Right atrium auricular region (tissue), 2 donors: Measurements from ENCODE around the gene ANKRD39. TPM values are rescaled to one million over a fixed set of nuclear protein-coding genes. Genes with fewer than 3 reads are reported as not detected.
A peak's percentile ranks its signal among the peaks of the same experiment; 100 is the strongest.

Source experiments
- DNase-seq: peaks from one replicate; pipeline ENCODE4 v3.0.0-alpha.2; 2019; ENCODE audit warnings: low spot score
- H3K27ac ChIP-seq, 2 donors: fragments of 200-600 bp; sonication (generic); 1 replicate in 1 of 2; 2 replicates in 1 of 2; pipeline ENCODE4 v1.5.1; 2016 to 2019
- H3K27me3 ChIP-seq, 2 donors: fragments of 200-600 bp; sonication (generic); one replicate each; pipeline versions ENCODE4 v1.5.1 to v1.6.0; 2017 to 2019
- H3K36me3 ChIP-seq: fragments of 200-600 bp; sonication (generic); one replicate; pipeline ENCODE4 v1.5.1; 2016
- H3K4me1 ChIP-seq, 2 donors: fragments of 200-600 bp; sonication (generic); one replicate each; pipeline versions ENCODE4 v1.5.1 to v1.6.0; 2017 to 2019
- H3K4me3 ChIP-seq, 2 donors: fragments of 200-600 bp; sonication (generic); 1 replicate in 1 of 2; 2 replicates in 1 of 2; pipeline ENCODE4 v1.5.1; 2017 to 2019; ENCODE audit warnings: mild to moderate bottlenecking in 1 of 2, moderate library complexity in 1 of 2
- H3K9me3 ChIP-seq, 2 donors: fragments of 200-600 bp; sonication (generic); one replicate each; pipeline ENCODE4 v1.5.1; 2019
- CTCF ChIP-seq, 2 donors: fragments of 200-600 bp; sonication (generic); IDR thresholded peaks; one replicate each; pipeline ENCODE4 v1.5.1; 2019; ENCODE audit warnings: antibody characterized with exemption in 2 of 2
- total RNA-seq, 2 donors: library from RNA; depleted of rRNA; stranded (reverse); fragments of >200 nt; gene quantifications; one replicate each; pipeline ENCODE4 v1.1.0, GENCODE V29; 2016

The ANKRD39 gene
- total RNA-seq, 2 donors from 2014 or later, result 8.7 to 12.2 TPM

DNA sequence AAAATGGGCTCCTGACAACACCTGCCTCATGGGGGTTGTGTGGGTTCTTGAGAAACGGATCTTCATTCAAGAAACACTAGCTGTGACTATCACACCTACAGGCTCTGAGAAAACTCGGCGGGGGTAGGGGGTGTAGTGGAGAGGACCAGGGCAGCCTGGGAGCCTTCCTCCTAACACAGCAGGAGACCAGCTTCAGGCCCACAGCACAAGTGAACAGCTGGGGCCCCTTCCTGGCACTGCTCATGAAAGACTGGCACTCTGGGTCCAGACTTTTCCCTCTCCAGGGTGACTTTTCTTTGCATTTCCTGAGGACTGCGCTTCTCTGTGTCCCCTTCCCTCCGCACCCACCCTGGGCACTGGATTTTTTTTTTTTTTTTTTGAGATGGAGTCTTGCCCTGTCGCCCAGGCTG lies 19.2 kb upstream of the ANKRD39 start:
- Histone ChIP-seq H3K4me1 (peaks cover 0 to 38% of the 10 kb centered on the region in 2 donors), H3K9me3 (no peaks in the 10 kb centered on the region)
- no peak for TF ChIP-seq CTCF (IDR thresholded peaks at IDR 0.05)

GRCh38 chr2:96876269-96877041 lies 18.6 kb upstream of the ANKRD39 start:
- H3K9me3 ChIP-seq, result no peaks in the 10 kb centered on the region
- no peaks in the 10 kb centered on the region for H3K36me3 ChIP-seq
- H3K27me3 ChIP-seq, result no peaks in the 10 kb centered on the region
- H3K4me3 ChIP-seq, result no peak overlapping the region
- DNase-seq, result no peak
- no peak for TF ChIP-seq CTCF (IDR thresholded peaks at IDR 0.05)
- peaks cover 0 to 34% of the 10 kb centered on the region in 2 donors for H3K4me1 ChIP-seq
- no peak overlapping the region for H3K27ac ChIP-seq

More for the DNA sequence above, 19.2 kb upstream of the ANKRD39 start:
- DNase-seq, result no peak
- Histone ChIP-seq H3K36me3 (no peaks in the 10 kb centered on the region), H3K4me3 (no peak overlapping the region), H3K27me3 (no peaks in the 10 kb centered on the region), H3K27ac (no peak overlapping the region)

GRCh38 chr2:96875498-96876268 lies 17.9 kb upstream of the ANKRD39 start:
- no peak for DNase-seq
- H3K9me3 ChIP-seq, result no peaks in the 10 kb centered on the region
- TF ChIP-seq CTCF (IDR thresholded peaks at IDR 0.05), result no peak
- H3K27me3 ChIP-seq, result no peaks in the 10 kb centered on the region
- no peak overlapping the region for H3K4me3 ChIP-seq
- H3K4me1 ChIP-seq, result peaks cover 0 to 39% of the 10 kb centered on the region in 2 donors
- H3K27ac ChIP-seq, result no peak overlapping the region
- no peaks in the 10 kb centered on the region for H3K36me3 ChIP-seq

- no peak for DNase-seq
- peaks cover 0 to 43% of the 10 kb centered on the region in 2 donors for H3K4me1 ChIP-seq
- H3K4me3 ChIP-seq, result no peak overlapping the region
- H3K36me3 ChIP-seq, result no peaks in the 10 kb centered on the region
- no peaks in the 10 kb centered on the region for H3K9me3 ChIP-seq
- no peak for TF ChIP-seq CTCF (IDR thresholded peaks at IDR 0.05)
- peak overlapping the region; percentile 45 to 55 for H3K27ac ChIP-seq
- no peaks in the 10 kb centered on the region for H3K27me3 ChIP-seq
These were observed 16.5 kb upstream of the ANKRD39 start for GRCh38 chr2:96874198-96874831.

DNA sequence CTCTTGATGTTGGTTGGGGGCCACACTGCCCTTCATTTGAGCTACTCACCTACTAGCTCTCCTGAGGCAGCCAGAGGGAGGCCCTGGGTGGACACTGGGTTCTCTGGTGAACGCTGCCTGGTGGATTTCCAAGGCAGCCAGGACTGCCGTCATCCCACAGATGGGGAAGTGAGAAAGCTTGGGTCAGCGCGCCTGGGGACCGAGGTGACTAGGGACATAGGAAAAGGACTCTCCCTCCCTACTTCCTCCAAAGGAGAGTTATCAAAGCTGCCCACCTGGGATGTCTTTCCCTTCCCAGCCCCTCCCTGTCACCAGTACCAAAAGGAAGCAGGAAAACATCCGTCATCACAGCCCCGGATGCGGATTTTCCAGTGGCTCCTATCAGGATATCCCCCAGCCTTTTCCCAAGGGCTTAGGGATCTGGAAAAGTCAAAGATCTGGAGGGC lies 15.9 kb upstream of the ANKRD39 start:
- Histone ChIP-seq H3K36me3 (no peaks in the 10 kb centered on the region), H3K27ac (peak overlapping the region; percentile 45 to 55), H3K27me3 (no peaks in the 10 kb centered on the region), H3K4me1 (peaks cover 0 to 43% of the 10 kb centered on the region in 2 donors), H3K9me3 (no peaks in the 10 kb centered on the region), H3K4me3 (no peak overlapping the region)
- peak; percentile 83 for DNase-seq
- peak in 1 of 2 donors; percentile 24 for TF ChIP-seq CTCF (IDR thresholded peaks at IDR 0.05)
